GM19351 (cell line): ENCODE results near the gene TSC1.
"Not testable (repeated sequence)": the region's sequence is repeated elsewhere in the genome, so short reads cannot be mapped to it uniquely, and the experiment has no call there.

ENCODE experiments used
- ATAC-seq: cut with Tn5 transposase; IDR thresholded peaks from one replicate; pipeline ENCODE4 v1.9.1; 2021; ENCODE audit warnings: mild to moderate bottlenecking, moderate library complexity; ENCODE audit not compliant: unreplicated experiment

Gene TSC1

DNA sequence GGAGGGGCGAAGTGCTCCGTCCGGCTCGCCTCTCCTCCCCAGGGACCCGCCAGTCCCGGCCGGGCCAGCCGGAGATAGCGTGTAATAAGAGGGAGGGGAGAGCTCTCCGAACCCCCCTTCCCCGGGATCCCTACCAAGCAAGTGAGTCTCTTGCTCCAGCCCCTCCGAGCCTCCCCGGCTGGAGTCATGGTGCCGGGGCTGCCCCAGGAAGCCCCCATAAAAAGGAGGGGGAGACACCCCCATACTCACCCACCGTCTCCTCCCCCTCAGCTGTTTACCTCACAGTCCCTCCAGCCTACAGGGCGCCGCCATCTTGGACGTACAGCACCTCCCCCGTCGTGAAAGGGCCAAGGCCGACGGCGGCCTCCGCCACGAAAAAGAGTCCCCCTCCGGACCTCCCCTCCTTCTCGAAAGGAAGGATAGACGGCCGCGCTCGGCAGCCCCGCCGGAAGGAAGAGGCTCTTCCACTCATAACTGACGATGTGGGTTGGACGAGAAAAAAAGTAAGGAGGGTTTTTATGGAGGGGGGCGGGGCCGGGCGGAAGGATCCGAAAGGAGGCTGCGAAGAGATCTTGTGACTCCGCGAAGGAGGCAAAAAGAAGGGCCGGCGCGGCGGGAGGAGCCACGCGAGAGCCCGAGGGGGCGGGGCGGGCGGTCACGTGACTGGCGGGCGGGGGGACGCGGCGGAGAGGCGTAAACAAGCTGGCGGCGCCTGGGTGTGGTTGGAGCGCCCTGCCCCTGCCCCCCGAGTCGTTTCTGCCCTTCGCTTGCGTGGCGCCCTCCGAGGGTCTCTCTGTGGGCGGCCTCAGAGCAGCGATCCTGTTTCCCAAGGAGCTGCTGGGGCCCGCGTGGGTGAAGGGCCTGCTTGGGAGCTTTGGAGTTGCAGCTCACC is at the start of gene TSC1:
Gene TSC1 (minus strand): TSS at position 323 of the 892 bp plus-strand sequence. CDS start 15,744 bp downstream, outside the sequence.
- peak; percentile 67 for ATAC-seq

DNA sequence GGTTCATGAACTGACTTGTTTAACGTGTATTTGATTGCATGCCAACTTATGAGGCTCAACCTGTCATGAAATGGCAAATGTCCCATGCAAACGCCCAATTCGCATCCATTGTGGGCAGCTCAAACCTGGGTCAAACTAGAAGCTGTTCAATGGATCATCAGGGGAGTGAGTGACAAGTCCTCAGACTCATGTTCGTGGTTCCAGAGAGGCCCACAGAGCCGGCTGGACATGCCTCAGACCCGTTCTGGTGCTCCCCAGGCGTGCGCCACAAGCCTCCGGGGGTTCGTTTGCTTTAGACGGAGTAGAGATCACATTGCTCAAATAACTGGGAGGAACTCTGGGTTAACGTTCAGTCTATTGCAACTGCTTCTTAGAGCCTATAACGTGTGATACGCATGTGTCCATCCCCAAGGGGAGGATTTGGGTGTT is 49.1 kb upstream of the TSC1 start:
- no peak for ATAC-seq

DNA sequence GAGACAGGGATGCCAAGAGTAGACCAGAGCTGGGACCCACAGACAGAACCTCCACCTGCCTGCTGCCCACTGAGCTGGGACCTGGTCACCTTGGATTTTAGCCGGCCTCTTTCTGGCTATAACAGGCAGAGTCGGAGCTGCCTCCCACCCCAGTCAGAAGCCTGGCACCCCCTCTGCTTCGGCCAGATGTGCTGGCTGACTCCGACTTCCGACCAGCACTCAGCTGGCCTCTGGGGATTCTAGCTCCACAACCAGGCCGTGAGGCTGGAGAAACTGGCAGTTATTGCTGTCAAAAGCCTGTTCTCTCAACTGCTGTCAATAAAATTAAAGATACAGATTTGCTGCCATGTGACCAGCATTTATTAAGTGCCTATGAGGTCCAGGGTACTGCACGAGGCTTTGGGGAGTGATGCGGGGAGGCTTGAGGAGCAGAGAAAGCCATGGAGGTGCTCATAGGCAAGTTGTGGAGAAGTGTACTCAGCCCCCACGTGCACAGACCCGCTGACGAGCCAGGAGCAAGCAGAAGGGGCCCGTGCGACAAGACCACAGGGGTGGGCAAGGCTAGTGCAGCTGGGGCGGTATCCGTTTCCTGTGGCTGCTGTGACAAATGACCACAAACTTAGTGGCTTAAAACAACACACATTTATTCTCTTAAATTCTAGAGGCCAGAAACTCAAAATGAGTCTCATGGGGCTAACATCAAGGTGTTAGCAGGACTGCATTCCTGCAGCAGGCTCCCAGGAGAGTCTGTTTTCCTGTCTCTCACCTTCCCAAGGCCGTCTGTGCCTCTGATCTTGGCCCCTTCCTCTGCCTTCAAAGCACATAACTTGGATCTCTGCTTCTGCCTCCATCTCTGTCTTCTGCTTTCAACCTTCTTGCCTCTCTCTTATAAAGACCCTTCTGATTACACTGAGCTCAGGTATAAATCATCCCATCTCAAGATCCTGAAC is 47.2 kb upstream of the TSC1 start:
- no peak for ATAC-seq

DNA sequence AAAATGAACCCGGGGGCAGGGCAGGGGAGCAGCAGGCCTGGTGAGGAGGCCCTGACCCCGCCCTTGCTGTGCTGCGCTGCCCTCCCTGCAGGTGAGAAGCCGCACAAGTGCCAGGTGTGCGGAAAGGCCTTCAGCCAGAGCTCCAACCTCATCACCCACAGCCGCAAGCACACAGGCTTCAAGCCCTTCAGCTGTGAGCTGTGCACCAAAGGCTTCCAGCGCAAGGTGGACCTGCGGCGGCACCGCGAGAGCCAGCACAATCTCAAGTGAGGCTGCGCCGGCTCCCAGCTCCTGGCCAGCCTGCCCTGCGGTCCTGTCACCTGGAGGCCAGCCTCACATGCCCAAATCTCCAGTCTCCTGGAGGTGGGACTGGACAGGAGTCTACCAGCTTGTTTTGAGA is 46.4 kb upstream of the TSC1 start:
- no peak for ATAC-seq

DNA sequence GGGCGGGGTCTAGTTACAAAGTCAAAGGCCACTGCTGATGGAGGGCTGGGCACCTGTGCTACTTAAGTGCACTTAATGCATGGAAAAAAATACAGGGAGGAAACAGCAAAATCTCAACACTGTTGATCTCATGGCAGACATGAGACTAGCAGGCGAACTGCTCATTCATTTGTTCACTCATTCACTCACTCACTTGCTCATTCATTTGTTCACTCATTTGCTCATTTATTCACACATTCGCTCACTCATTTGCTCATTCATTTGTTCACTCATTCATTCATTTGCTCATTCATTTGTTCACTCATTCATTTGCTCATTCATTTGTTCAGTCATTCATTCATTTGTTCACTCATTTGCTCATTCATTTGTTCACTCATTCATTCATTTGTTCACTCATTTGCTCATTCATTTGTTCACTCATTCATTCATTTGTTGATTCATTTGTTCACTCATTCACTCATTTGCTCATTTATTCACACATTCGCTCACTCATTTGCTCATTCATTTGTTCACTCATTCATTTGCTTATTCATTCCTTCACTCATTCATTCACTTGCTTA is 45.7 kb upstream of the TSC1 start:
- ATAC-seq: not testable (repeated sequence)

DNA sequence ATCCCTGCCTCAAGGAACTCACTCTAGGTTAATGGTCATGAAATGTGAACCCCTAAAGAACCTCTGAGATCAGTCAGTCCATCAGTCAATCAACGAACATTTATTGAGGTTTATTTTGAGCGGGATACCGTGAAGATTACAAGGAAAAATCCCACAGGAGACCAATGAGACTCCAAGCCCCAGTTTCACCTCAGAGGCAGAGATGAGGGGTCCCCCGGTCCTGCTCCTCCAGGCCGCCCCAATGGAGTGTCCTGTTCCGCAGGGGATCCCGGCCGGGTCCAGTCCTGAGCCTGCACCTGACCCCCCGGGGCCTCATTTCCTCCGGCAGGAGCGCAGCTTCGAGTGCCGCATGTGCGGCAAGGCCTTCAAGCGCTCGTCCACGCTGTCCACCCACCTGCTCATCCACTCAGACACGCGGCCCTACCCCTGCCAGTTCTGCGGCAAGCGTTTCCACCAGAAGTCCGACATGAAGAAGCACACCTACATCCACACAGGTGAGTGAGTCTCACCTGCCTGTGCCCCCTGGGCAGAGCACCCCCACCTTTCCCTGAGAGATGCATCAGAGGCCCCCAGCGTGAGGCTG is 45.1 kb upstream of the TSC1 start:
- no peak for ATAC-seq

DNA sequence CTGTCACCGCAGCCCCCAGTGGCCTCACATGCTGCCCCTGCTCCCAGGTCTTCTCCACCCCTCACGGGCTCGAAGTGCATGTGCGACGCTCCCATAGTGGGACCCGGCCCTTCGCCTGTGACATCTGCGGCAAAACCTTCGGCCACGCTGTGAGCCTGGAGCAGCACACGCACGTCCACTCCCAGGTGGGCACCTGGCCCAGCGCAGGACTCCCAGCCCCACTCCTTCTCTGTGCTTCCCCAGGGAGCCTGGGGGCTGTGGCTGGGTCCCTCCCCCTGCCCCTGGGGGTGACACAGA is 44.5 kb upstream of the TSC1 start:
- ATAC-seq: no peak

DNA sequence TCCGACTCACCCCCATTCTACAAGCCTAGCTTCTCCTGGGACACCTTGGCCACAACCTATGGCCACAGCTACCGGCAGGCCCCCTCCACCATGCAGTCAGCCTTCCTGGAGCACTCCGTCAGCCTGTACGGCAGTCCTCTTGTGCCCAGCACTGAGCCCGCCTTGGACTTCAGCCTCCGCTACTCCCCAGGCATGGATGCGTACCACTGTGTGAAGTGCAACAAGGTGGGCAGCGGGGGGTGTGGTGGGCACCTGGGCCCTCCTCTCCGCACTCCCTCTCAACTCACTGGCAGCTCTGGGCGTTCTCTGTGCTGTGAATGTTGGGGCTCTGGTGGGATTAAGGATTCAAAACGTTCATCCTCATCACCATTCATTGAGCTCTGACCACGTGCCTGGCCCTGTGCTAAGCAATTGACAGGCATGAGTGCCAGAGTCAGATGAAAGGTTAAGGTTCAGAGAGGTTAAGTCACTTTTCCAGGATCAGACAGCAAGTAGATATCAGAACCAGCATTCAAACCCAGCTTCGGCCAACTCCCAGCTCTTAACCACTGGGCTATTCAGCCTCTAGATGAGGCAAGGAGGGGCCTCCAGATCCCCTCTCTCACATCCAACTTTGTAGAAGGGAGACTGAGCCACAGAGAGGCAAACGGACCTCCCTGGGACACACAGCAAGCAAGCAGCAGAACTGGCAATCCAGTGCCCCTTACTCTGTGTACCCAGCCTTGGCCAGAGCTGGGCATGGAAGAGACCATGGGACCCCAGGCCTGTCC is 44.0 kb upstream of the TSC1 start:
- ATAC-seq: no peak

DNA sequence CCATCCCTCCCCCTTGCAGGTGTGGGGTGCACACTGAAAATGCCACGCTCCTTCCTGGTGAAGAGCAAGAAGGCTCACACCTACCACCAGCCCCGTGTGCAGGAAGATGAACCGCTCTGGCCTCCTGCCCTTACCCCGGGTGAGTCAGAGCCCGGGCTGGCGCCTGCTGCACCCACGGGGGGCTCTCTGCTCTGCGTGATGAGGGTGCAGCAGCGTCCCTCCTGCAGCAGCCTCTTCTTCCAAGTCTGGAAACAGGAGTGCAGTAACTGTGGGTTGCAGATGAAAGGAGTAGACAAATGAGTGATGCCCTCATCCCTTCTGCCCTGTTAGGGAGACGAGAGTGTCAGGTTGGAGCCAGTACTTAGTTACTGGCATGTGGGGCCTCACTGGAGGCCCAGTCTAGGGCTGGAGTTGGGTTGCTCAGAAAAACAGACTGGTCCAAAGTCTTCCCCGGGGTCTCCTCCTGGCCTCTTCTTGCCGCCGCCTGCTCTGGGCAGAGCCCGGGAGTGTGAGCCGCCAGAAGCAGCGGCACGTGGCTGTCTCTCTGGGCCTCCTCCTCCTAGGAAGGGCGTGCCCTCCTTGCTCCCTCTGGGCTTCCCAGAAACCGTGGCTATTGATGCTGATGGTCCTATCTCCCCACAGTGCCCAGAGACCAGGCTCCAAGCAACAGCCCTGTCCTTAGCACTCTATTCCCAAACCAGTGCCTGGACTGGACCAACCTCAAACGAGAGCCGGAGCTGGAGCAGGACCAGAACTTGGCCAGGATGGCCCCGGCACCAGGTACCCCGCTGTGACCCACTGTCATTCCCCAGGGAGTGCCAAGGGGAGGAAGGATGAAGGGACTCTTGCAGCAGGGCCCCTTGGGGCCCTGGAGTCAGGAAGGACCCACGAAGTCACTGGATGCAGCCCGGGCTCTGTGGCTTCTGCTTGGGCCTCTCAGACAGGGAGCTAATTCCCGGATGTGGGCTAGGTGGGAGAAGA is 42.5 kb upstream of the TSC1 start:
- ATAC-seq: no peak

DNA sequence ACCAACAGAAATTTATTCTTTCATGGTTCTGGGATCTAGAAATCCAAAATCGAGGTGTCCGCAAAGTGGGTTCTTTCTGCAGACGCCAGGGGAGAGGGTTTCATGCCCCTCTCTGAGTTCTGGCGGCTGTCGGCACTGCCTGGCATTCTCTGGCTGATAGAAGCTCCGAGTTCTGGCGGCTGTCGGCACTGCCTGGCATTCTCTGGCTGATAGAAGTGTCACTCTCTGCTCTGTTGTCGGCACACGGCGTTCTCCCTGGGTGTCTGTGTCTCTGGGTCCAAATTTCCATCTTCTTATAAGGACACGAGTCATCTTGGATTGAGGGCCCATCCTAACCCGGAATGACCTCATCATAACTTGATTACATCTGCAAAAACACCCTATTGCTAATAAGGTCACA is 41.7 kb upstream of the TSC1 start:
- ATAC-seq: no peak

DNA sequence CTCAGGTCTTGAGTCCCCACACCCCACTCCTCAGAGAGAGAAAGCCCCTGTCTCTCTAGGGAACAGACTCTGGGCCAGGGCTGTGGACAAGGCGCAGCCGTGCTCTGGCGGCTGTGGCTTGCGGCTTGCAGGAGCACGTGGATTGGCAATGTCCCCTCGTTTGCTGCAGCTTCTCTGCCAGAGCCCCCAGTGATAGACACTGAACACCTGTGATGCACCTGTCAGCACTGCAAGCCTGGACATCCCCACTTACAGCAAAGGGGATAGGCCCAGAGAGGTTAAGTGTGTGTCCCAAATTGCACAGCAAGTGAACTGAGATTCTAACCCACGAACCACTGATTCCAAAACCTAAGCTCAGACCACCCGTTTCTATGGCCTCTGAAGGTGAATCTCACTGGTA is 41.1 kb upstream of the TSC1 start:
- ATAC-seq: no peak

DNA sequence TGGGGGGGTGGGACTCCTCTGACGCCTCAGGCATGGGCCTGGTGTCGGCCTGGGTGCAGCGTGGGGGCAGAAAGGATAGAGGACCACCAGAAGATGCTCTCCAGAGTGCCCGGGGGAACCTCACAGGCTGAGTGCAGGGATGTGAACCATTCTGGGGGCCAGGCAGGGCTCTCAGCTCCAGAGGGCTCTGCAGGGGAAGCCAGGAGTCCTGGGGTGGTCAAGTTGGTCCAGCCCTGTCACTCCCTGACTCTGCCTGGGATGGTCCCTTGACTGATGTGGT is 40.6 kb upstream of the TSC1 start:
- no peak for ATAC-seq

DNA sequence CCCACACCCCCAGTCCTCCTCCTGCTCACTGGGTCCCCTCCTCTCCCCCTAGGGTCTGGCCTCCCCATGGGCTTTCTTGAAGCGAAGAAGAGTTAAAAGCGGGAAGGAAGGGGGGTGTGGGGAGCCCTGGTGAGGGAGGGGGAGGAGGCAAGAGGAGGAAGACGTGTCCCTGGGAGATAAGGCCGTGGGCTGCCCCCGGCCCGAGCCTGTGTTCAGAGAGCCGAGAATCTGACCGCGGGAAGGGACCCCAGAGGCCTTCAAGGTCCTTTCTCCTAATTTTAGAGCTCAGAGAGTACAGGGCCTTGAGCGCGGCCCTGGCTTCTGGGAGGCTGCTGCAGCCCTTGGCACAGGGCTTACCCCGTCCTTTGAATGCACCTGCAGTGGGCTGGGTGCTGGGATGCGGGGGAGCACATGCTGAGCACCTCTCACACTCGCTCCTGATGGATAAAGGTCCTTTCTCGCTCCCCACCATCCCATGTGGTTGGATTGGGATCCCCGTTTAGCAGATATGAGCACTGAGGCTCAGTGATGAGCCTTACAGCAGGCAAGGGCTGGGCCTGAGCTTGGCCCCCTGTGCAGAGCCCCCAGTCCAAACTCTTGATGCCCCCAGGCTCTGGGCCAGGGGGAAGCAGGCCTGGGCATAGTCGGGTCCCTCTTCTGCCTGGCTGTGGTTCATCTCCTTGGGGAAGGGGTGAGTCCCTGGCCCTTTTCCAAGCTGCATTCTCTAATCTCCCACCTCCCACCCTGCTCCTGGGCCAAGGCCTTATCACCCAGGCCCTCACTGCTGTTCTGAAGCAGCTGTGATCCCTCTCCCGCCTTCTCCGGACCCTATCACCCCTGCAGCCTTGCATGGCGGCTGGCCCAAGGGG is 40.0 kb upstream of the TSC1 start:
- no peak for ATAC-seq

DNA sequence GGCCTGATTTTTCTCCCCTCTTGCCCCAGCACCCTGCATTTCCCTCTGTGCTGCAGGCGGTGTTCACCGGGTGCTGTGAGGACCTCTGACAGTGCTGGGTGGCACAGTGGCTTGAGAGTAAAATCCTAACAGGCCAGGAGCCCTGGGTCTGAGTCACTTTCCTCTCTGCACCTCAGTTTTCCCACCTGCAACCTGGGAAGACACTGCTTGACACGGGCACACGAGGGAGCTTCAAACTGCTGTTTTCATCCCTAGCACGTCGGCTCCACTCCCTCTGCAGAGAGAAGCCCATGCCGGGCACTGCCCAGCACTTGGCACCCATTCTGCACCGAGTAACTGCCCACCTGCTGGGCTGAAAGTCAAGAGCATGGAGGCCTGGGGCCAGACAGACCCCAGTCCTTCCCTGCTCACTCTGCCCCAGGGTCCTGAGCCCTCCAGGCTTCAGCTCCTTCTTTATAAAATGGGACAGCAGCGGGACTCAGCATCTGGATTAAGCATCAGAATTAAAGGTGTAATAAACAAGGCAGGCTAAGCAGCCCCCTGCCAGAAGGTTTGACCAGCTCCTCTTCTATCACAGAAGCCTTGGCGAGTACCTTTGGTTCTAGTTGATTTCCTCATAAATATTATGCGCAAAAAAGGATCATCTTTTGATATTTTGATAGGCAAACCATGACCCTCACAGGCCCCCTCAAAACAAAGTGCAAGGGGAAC is 39.2 kb upstream of the TSC1 start:
- ATAC-seq: no peak

DNA sequence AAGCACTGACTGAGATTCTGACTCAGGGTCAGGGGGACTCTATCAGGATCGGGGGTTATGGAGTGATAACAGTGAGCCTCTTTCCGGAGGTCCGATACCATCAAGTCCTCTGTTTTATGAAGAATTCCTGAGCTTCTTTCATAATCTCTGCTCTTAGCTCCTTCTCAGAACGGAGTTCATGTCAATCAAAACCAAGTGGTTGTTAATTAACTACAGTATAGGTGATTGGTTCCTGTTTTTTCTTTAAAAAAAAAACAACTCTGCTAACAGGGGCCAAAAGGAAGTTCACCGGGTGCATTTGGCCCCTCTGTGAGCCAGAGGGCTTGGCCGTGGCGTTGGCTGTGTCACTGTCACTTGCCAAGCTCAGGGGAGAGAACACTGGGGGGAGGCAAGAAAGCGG is 38.0 kb upstream of the TSC1 start:
- ATAC-seq: no peak

DNA sequence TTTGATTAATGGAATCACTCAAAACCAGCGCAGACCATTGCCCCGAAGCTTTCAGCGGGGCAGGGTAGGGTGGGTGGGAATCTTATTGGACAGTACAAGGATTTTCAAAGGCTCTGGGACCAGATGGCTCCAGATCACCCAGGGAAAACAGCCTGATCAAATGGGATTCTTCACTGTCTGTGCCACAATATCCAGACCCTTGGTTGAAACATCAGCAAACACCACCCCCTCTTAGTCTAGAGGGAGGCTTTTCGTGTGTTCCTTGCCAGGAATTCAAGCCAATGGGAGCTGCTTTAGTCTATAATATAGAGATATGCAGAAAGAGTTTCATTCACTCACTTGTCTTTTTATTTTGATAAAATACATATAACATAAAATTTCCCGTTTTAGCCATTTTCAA is 35.7 kb upstream of the TSC1 start:
- ATAC-seq: no peak

DNA sequence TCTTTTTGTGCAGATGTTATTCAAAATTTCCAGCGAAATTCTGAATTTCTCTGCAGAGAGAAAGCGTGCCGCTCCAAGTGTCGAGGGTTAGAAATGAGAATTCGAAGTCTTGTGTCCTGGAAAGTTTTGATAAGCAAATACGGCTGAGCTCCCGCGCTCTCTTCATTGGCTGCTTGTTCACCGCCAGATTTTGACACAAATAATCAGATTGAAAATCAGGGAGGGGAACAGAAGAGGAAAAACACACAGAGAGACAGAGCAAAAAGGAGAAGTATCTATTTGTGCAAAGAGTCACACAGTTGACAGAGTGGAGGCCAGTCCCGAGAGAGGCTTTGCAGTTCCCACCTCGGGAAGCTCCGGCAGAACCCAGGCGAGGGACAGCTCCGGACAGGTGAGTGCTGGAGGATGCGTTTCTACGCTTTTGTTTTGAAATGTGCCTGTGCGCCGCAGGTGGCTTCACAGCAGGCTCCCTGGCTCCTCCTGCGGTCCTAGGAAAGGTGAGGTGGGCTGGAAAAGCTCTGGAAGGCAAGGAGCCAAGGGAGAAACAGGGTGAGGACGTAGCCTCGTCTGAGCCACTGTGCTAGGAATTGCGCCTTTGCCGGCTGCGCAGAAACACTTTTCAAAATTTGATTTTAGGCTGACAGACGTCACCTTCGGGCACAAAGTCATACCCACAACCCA is 34.2 kb upstream of the TSC1 start, which contains the start of gene GFI1B:
Gene GFI1B (plus strand): TSS at position 244 of the 681 bp plus-strand sequence. CDS start 7,985 bp downstream, outside the sequence.
- no peak for ATAC-seq
